ENCODE data around the gene TNK1.

Gene TNK1

DNA sequence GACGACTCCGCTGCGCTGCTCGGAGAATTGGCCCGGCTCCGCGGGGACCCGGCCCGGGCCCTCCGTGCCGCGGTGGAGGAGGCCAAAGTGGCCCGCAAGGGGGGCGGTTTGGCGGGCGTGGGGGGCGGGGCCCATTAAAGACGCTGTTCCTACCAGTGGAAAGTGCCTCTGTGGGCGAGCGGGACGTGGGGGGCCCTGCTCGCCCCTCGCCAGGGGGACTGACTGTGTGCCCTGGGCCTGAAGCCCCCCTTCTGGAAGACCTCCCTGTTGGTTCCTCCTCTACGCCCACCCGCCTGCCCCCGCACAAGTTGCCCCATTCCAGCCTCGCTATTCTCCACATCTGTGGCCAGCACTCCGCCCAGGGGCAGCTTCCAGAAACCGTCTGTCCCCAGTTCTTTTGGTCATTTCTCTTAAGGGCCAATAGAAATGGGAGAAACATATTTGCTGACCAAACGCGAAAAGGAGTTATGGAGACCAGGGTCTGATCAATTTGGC, 56.5 kb downstream of the TNK1 start:
- DNase-seq, result no peak

DNA sequence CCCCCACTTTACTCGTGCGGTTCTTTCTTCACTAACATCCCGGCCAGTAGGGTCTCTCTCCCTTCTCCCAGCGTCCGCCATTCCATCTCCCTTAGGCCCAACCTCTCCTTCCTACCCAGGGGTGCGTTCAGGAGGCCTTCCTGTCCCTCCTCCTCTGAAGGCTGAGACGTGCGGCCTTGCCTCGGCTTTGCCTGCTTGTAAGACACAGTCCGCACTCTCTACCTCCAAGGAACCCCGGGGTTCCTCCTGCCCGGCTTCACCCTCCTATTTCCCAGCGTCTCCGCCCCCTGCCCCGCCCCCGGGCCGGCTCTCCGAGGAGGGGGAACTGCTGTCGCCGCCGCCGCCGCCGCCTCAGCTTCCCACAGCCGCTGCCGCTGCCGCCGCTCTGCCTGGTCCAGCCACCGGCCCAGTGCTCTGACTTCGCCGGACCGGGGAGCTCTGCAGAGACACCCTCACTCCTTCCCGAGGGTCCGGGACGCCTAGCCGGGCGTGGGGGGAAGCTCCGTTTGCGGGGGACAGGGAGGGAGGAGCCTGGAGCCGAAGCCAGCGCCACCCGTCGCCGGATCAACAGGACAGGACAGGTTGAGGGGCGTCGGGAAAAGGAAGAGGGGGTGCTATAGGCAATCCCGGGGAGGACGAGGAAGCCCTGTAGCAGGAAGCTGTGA, 57.2 kb downstream of the TNK1 start:
- no peak for DNase-seq

DNA sequence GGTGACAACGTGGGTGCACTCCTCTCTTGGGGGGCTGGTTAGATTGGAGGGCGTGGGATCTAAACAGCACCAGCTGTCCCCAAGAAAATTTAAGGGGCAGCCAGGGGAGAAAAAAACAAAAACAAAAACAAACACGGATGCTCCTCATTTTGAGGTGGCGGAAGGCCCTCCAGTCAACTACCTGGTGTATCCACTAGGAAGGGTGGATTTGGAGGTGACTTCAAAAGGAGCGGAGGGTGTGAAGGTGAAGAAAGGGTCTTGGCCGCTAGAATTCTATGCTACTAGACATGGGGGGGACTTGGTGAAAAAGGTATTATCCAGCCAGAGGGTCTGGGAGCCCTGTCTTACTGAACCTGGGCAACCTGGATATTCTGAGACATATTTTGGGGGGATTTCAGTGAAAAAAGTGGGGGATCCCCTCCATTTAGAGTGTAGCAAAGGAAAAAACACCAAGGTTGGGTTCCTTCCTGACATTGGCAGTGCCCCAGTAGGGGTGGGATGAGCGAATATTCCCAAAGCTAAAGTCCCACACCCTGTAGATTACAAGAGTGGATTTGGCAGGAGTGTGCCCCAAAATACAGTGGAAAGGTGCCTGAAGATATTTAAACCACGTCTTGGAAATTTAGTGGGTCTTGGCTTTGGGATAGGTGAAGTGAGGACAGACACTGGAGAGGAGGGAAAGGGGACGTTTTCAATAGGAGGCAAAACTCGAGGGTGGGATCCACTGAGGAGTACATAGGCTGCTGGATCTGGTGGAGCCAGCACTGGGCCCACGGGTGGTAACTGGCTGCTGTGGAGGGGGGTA, 58.0 kb downstream of the TNK1 start:
- no peak for DNase-seq

Data from NCI-H2171 (cell line).